Caco-2 (cell line): Measurements from ENCODE around the gene GLOD5. TPM values are rescaled to one million over a fixed set of nuclear protein-coding genes. Genes with fewer than 3 reads are reported as not detected.

Experiments
- BruUV-seq: library from RNA; stranded (reverse); fragments of 400-500 nt; replicated peaks from 2 replicates; lab custom pipeline; 2021; lab: Mats Ljungman, UMichigan
- CTCF ChIA-PET: fragments of 300-600 bp; sonication (Branson Sonifier 250); formaldehyde crosslinking; loops from one replicate; lab custom pipeline; 2022; ENCODE audit warnings: antibody characterized with exemption; lab: Charles Lee
- POLR2A ChIA-PET: fragments of 300-600 bp; sonication (Branson Sonifier 250); formaldehyde crosslinking; loops from one replicate; lab custom pipeline; 2022; ENCODE audit warnings: antibody characterized with exemption; lab: Charles Lee
- DNase-seq, 2 experiments: peaks; one replicate each; pipeline versions ENCODE4 v3.0.0 to v3.0.0-alpha.2; 2020 to 2022
- H3K27me3 ChIP-seq: replicated peaks from 2 replicates; pipeline ENCODE4 v1.6.0; 2011; ENCODE audit warnings: low read length; ENCODE audit not compliant: control insufficient read depth, insufficient read depth
- H3K36me3 ChIP-seq: 2 replicates; pipeline ENCODE4 v1.5.1; 2011; ENCODE audit warnings: low read length; ENCODE audit not compliant: control insufficient read depth, insufficient read depth
- H3K4me1 ChIP-seq: fragments of 250-450 bp; sonication (Bioruptor Pico); 2 replicates; pipeline ENCODE4 v1.5.1; 2020; ENCODE audit warnings: mild to moderate bottlenecking
- H3K4me3 ChIP-seq: 2 replicates; pipeline ENCODE4 v1.5.1; 2011; ENCODE audit warnings: low read depth, mild to moderate bottlenecking, control low read depth, low read length
- H3K9me3 ChIP-seq: fragments of 250-450 bp; sonication (Bioruptor Pico); 2 replicates; pipeline ENCODE4 v1.5.1; 2020; ENCODE audit warnings: mild to moderate bottlenecking, moderate library complexity
- H3K27ac Mint-ChIP-seq: one replicate; pipeline ENCODE4 v1.8.0; 2022; ENCODE audit warnings: mixed read lengths; ENCODE audit not compliant: unreplicated experiment
- H3K27me3 Mint-ChIP-seq: one replicate; pipeline ENCODE4 v1.8.0; 2022; ENCODE audit warnings: mixed read lengths; ENCODE audit not compliant: insufficient read depth, unreplicated experiment
- H3K36me3 Mint-ChIP-seq: one replicate; pipeline ENCODE4 v1.8.0; 2022; ENCODE audit warnings: mild to moderate bottlenecking, mixed read lengths; ENCODE audit not compliant: insufficient read depth, unreplicated experiment
- H3K4me1 Mint-ChIP-seq: one replicate; pipeline ENCODE4 v1.8.0; 2022; ENCODE audit warnings: low read depth, mixed read lengths; ENCODE audit not compliant: unreplicated experiment
- H3K4me3 Mint-ChIP-seq: one replicate; pipeline ENCODE4 v1.8.0; 2022; ENCODE audit warnings: mild to moderate bottlenecking, moderate library complexity, mixed read lengths; ENCODE audit not compliant: unreplicated experiment
- H3K9me3 Mint-ChIP-seq: one replicate; pipeline ENCODE4 v1.8.0; 2022; ENCODE audit warnings: mixed read lengths; ENCODE audit not compliant: unreplicated experiment
- CTCF ChIP-seq, 2 experiments: fragments of 200-600 bp in 1 of 2; IDR thresholded peaks; 1 replicate in 1 of 2; 2 replicates in 1 of 2; pipeline versions ENCODE4 v1.5.1 to v1.8.0; 2011 to 2022; ENCODE audit warnings: antibody characterized with exemption in 1 of 2, control low read depth in 1 of 2, inconsistent platforms in 1 of 2, low read depth in 1 of 2, low read length in 1 of 2, mild to moderate bottlenecking in 1 of 2, moderate library complexity in 1 of 2; ENCODE audit not compliant: insufficient read depth in 1 of 2, severe bottlenecking in 1 of 2, unreplicated experiment in 1 of 2
- intact Hi-C: fragments of 100-400 bp; cut with micrococcal nuclease; formaldehyde crosslinking; loops from one replicate; pipeline ENCODE4 v1.10.0; 2022; ENCODE audit not compliant: unreplicated experiment
- total RNA-seq: library from RNA; stranded (reverse); gene quantifications from 2 replicates; pipeline ENCODE4 v1.2.3, GENCODE V29; 2022

Gene GLOD5
- total RNA-seq, 1 experiment from 2014 or later, result not detected

DNA sequence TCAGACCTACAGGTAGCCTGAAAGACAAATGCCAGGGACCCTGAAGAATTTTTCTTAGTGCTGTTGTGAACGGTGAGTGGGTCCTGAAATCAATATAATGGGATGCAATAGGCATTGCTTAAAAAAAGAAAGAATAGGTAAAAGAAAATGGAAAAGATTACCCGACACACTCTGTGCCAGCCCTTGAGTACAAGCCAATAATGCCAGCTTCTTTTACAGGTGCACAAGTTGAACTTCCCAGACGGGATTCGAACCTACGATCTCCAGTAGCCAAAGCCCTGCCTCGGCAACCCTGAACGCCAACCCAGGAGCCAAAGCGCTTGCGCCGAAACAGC, 24.7 kb upstream of the GLOD5 start:
- CTCF ChIA-PET, result interaction anchor here (1.0 kb wide), 1 partner anchor 105 kb away, joined by 4 read pairs; no protein-coding TSS in a partner anchor

GRCh38 chrX:48737213-48737938, 24.2 kb upstream of the GLOD5 start:
- H3K36me3 ChIP-seq, result no peaks in the 10 kb centered on the region
- DNase-seq, result peak; percentile 91 to 96
- Mint-ChIP-seq H3K27ac (peak overlapping the region; percentile 72), H3K4me1 (peaks cover 6% of the 10 kb centered on the region), H3K36me3 (peaks cover 12% of the 10 kb centered on the region), H3K9me3 (no peaks in the 10 kb centered on the region), H3K4me3 (peak overlapping the region; percentile 77), H3K27me3 (no peaks in the 10 kb centered on the region)
- CTCF ChIA-PET, result interaction anchor here (0.6 to 1.0 kb wide), 2 partner anchors 106 to 523 kb away, joined by 3 to 4 read pairs; no protein-coding TSS in a partner anchor
- no peaks in the 10 kb centered on the region for H3K9me3 ChIP-seq
- TSS peak; percentile 100 for BruUV-seq
- H3K27me3 ChIP-seq, result no peaks in the 10 kb centered on the region
- intact Hi-C loops, result loop anchor here (1.0 to 2.0 kb wide), 3 partner anchors 17 to 65 kb away; partner anchors contain the start of genes HDAC6 and SUV39H1
- no peaks in the 10 kb centered on the region; the same call in 1 of the 2 replicates for H3K4me1 ChIP-seq
- no peak for TF ChIP-seq CTCF (IDR thresholded peaks at IDR 0.05; ENCODE audit: insufficient read depth in 1 of 2, low read depth in 1 of 2, low read length in 1 of 2, severe bottlenecking in 1 of 2, unreplicated experiment in 1 of 2)
- H3K4me3 ChIP-seq, result peak overlapping the region; percentile 56
- POLR2A ChIA-PET, result interaction anchor here (0.5 to 1.4 kb wide), 10 partner anchors 9 to 453 kb away, joined by 3 to 15 read pairs (median 4); partner anchors contain the start of genes HDAC6, PQBP1, RBM3 and SUV39H1

More for the DNA sequence above, 24.7 kb upstream of the GLOD5 start:
- BruUV-seq, result TSS peak; percentile 75
- Mint-ChIP-seq H3K4me1 (peaks cover 6% of the 10 kb centered on the region), H3K27ac (peak overlapping the region; percentile 72), H3K36me3 (peaks cover 12% of the 10 kb centered on the region), H3K27me3 (no peaks in the 10 kb centered on the region), H3K4me3 (peak overlapping the region; percentile 77), H3K9me3 (no peaks in the 10 kb centered on the region)
- H3K9me3 ChIP-seq, result no peaks in the 10 kb centered on the region
- no peak for DNase-seq
- intact Hi-C loops, result loop anchor here (1.0 to 2.0 kb wide), 3 partner anchors 18 to 65 kb away; partner anchors contain the start of genes HDAC6 and SUV39H1
- H3K4me3 ChIP-seq, result peak overlapping the region; percentile 25
- no peaks in the 10 kb centered on the region; the same call in 1 of the 2 replicates for H3K4me1 ChIP-seq
- POLR2A ChIA-PET, result interaction anchor here (0.6 to 1.4 kb wide), 9 partner anchors 9 to 454 kb away, joined by 3 to 15 read pairs (median 5); partner anchors contain the start of genes HDAC6, PQBP1, SUV39H1 and TIMM17B
- TF ChIP-seq CTCF (IDR thresholded peaks at IDR 0.05; ENCODE audit: insufficient read depth in 1 of 2, low read depth in 1 of 2, low read length in 1 of 2, severe bottlenecking in 1 of 2, unreplicated experiment in 1 of 2), result no peak
- no peaks in the 10 kb centered on the region for H3K36me3 ChIP-seq
- H3K27me3 ChIP-seq, result no peaks in the 10 kb centered on the region

DNA sequence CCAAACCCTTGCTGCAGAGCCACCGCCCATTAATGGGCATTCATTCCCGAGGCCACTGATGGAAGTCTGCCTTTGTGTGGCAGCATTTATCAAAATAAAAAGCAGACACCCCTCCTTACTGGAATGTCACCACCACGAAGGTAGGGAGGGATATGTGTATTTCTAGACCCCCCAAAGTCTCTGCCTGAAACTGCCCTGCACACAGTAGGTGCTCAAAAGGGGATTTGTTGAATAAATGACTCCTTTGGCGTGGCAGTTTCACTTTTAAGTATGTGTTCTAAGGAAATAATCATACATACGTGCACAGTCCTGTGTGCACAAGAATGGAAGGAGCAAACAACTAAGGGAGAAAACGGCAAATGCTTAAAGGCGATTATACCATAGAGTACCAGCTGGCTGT, 23.6 kb upstream of the GLOD5 start:
- Histone ChIP-seq H3K4me3 (peak overlapping the region; percentile 56), H3K4me1 (no peaks in the 10 kb centered on the region; the same call in 1 of the 2 replicates), H3K27me3 (no peaks in the 10 kb centered on the region), H3K9me3 (no peaks in the 10 kb centered on the region), H3K36me3 (no peaks in the 10 kb centered on the region)
- Mint-ChIP-seq H3K9me3 (no peaks in the 10 kb centered on the region), H3K27me3 (no peaks in the 10 kb centered on the region), H3K4me3 (peak overlapping the region; percentile 77), H3K36me3 (peaks cover 12% of the 10 kb centered on the region), H3K27ac (peak overlapping the region; percentile 72), H3K4me1 (peaks cover 6% of the 10 kb centered on the region)
- no TSS peak for BruUV-seq
- ChIA-PET CTCF (no interaction called here), POLR2A (interaction anchor here (0.5 to 1.4 kb wide), 6 partner anchors 24 to 453 kb away, joined by 3 to 15 read pairs (median 10); partner anchors contain the start of genes HDAC6, RBM3 and SUV39H1)
- intact Hi-C loops, result loop anchor here (1.0 to 2.0 kb wide), 3 partner anchors 17 to 64 kb away; partner anchors contain the start of genes HDAC6 and SUV39H1
- DNase-seq, result no peak
- no peak for TF ChIP-seq CTCF (IDR thresholded peaks at IDR 0.05; ENCODE audit: insufficient read depth in 1 of 2, low read depth in 1 of 2, low read length in 1 of 2, severe bottlenecking in 1 of 2, unreplicated experiment in 1 of 2)
